ENCODE measurements around the gene RELN. TPM values are rescaled to one million over a fixed set of nuclear protein-coding genes. Genes with fewer than 3 reads are reported as not detected.

Gene RELN
- total and polyA plus RNA-seq, 2 donors (not counting 1 experiment from before 2014, with no cell fraction given): not detected

DNA sequence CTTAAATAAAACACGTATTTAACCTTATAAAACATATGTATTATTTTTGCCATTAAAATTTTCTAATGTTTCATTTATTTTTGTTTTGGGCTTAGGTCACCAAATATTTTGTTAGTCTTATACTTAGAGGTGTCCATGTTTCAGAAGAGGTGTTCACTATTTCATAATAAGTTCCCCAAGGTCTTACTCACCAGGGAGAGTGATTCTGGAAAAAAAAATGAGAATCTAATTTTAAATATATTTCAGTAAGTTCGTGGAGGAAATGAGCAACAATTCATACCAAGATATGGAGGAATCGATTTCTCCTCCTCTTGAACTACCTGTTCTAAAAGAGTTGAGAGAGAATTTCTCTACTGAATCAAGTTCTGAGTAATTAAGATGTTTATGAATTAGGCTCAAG, 271.9 kb downstream of the RELN start:
- Mint-ChIP-seq H3K4me1 (no peaks in the 10 kb centered on the region), H3K27ac (no peak overlapping the region), H3K27me3 (peaks cover 3% of the 10 kb centered on the region), H3K9me3 (ENCODE audit: insufficient read depth) (no peaks in the 10 kb centered on the region), H3K4me3 (no peak overlapping the region)
- CTCF ChIA-PET: no interaction called here
- Histone ChIP-seq H3K4me2 (replicated peaks; ENCODE audit: low read depth, low read length, poor library complexity, severe bottlenecking) (no peak overlapping the region), H3K9ac (ENCODE audit: low read length) (no peak overlapping the region), H3K36me3 (replicated peaks in 1 of 2; ENCODE audit: control extremely low read depth in 1 of 2, control insufficient read depth in 1 of 2, extremely low read depth in 1 of 2, insufficient read depth in 2 of 2, low read length in 1 of 2) (no peaks in the 10 kb centered on the region), H3K27ac (ENCODE audit: low read length in 2 of 2) (no peak overlapping the region), H4K20me1 (ENCODE audit: control insufficient read depth, insufficient read depth, low read length, poor library complexity, severe bottlenecking) (no peaks in the 10 kb centered on the region), H3K4me1 (ENCODE audit: control insufficient read depth in 2 of 2, insufficient read depth in 2 of 2, low read length in 2 of 2) (no peaks in the 10 kb centered on the region), H3K9me3 (ENCODE audit: control extremely low read depth in 1 of 3, control insufficient read depth in 2 of 3, insufficient read depth in 1 of 3, low read length in 2 of 3) (no peaks in the 10 kb centered on the region), H3K4me3 (ENCODE audit: control extremely low read depth in 1 of 5, extremely low read depth in 1 of 5, insufficient read depth in 1 of 5, low read depth in 2 of 5, low read length in 4 of 5) (no peak overlapping the region), H2AFZ (ENCODE audit: insufficient read depth, low read depth, low read length, poor library complexity, severe bottlenecking) (no peak overlapping the region), H3K79me2 (ENCODE audit: control insufficient read depth, insufficient read depth, low read length) (no peaks in the 10 kb centered on the region), H3K27me3 (replicated peaks in 1 of 4; ENCODE audit: control extremely low read depth in 1 of 4, control insufficient read depth in 3 of 4, insufficient read depth in 4 of 4, low read length in 3 of 4) (no peaks in the 10 kb centered on the region)
- intact Hi-C loops (cut with micrococcal nuclease): no loop called here
- ATAC-seq (ENCODE audit: low read depth): no peak
- DNase-seq: no peak
- TF ChIP-seq, protein P1, sequence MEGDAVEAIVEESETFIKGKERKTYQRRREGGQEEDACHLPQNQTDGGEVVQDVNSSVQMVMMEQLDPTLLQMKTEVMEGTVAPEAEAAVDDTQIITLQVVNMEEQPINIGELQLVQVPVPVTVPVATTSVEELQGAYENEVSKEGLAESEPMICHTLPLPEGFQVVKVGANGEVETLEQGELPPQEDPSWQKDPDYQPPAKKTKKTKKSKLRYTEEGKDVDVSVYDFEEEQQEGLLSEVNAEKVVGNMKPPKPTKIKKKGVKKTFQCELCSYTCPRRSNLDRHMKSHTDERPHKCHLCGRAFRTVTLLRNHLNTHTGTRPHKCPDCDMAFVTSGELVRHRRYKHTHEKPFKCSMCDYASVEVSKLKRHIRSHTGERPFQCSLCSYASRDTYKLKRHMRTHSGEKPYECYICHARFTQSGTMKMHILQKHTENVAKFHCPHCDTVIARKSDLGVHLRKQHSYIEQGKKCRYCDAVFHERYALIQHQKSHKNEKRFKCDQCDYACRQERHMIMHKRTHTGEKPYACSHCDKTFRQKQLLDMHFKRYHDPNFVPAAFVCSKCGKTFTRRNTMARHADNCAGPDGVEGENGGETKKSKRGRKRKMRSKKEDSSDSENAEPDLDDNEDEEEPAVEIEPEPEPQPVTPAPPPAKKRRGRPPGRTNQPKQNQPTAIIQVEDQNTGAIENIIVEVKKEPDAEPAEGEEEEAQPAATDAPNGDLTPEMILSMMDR (IDR thresholded peaks at IDR 0.05): no peak
- no peak for TF ChIP-seq EZH2 (IDR thresholded peaks at IDR 0.05; ENCODE audit: borderline replicate concordance, insufficient read depth, low read depth, low read length, poor library complexity, severe bottlenecking)
- WGBS (ENCODE audit: insufficient coverage): no CpG with 5 or more reads among the region's 3 CpGs
- POLR2A ChIA-PET: no interaction called here

DNA sequence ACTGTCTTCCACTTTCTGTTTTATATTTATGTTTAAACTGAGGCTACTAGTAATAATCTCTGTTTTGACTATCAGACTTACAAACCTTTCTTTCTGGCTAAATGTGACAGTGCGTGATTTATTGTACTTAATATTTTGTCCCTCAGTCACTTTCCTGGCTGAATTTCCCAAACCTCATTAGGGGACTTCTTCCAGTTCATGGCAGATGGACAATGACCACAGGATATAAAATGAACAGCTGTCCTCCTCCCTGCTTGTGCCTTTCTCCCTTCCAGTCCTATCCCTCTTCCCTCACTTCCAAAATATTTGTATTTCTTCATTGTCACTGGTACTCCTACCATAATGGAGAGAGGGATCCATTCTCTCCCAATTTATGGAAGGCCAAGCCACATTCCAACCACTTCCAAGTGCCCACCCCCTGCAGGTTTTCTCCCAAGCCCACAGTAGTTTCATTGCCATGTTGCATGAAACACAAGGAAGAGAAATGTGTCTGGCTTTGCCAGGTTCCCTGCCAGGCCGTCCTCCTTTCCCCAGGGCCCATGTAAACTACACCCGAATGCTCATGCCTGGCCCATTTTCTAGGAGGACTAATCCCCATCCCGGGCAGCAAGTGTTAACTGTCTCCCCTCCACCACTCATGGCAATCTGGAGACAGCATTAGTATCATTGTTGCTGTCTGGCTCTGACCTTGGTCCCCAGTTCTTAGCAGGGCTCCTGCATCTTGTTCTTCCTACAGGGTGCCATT, 273.9 kb downstream of the RELN start:
- Histone ChIP-seq H3K36me3 (replicated peaks in 1 of 2; ENCODE audit: control extremely low read depth in 1 of 2, control insufficient read depth in 1 of 2, extremely low read depth in 1 of 2, insufficient read depth in 2 of 2, low read length in 1 of 2) (no peaks in the 10 kb centered on the region), H3K27me3 (replicated peaks in 1 of 4; ENCODE audit: control extremely low read depth in 1 of 4, control insufficient read depth in 3 of 4, insufficient read depth in 4 of 4, low read length in 3 of 4) (no peaks in the 10 kb centered on the region), H2AFZ (ENCODE audit: insufficient read depth, low read depth, low read length, poor library complexity, severe bottlenecking) (no peak overlapping the region), H3K27ac (ENCODE audit: low read length in 2 of 2) (no peak overlapping the region), H3K4me2 (replicated peaks; ENCODE audit: low read depth, low read length, poor library complexity, severe bottlenecking) (no peak overlapping the region), H3K9ac (ENCODE audit: low read length) (no peak overlapping the region), H3K9me3 (ENCODE audit: control extremely low read depth in 1 of 3, control insufficient read depth in 2 of 3, insufficient read depth in 1 of 3, low read length in 2 of 3) (no peaks in the 10 kb centered on the region), H3K4me1 (ENCODE audit: control insufficient read depth in 2 of 2, insufficient read depth in 2 of 2, low read length in 2 of 2) (no peaks in the 10 kb centered on the region), H3K4me3 (ENCODE audit: control extremely low read depth in 1 of 5, extremely low read depth in 1 of 5, insufficient read depth in 1 of 5, low read depth in 2 of 5, low read length in 4 of 5) (no peak overlapping the region), H4K20me1 (ENCODE audit: control insufficient read depth, insufficient read depth, low read length, poor library complexity, severe bottlenecking) (no peaks in the 10 kb centered on the region), H3K79me2 (ENCODE audit: control insufficient read depth, insufficient read depth, low read length) (no peaks in the 10 kb centered on the region)
- CTCF ChIA-PET: no interaction called here
- intact Hi-C loops (cut with micrococcal nuclease): no loop called here
- no peak overlapping the region for H3K27ac Mint-ChIP-seq
- TF ChIP-seq, protein P1 (IDR thresholded peaks at IDR 0.05): no peak
- no peak for TF ChIP-seq EZH2 (IDR thresholded peaks at IDR 0.05; ENCODE audit: borderline replicate concordance, insufficient read depth, low read depth, low read length, poor library complexity, severe bottlenecking)
- no peaks in the 10 kb centered on the region for H3K9me3 Mint-ChIP-seq (ENCODE audit: insufficient read depth)
- peaks cover under 1% of the 10 kb centered on the region for H3K27me3 Mint-ChIP-seq
- DNase-seq (no peak), ATAC-seq (ENCODE audit: low read depth) (no peak)
- 87% methylated on average over 3 of the region's 4 CpGs for WGBS (ENCODE audit: insufficient coverage)
- POLR2A ChIA-PET: no interaction called here
- H3K4me3 Mint-ChIP-seq: no peak overlapping the region
- no peaks in the 10 kb centered on the region for H3K4me1 Mint-ChIP-seq

All from B cell (primary cell).